GM18909 (cell line): Measurements from ENCODE around the gene CUX1.
A peak's percentile ranks its signal among the peaks of the same experiment; 100 is the strongest.

Experiments used
- ATAC-seq: cut with Tn5 transposase; IDR thresholded peaks from one replicate; pipeline ENCODE4 v1.9.1; 2021; ENCODE audit warnings: mild to moderate bottlenecking; ENCODE audit not compliant: unreplicated experiment, poor library complexity

CUX1 gene

GRCh38 chr7:102055181-102055976 lies 238.0 kb downstream of the CUX1 start:
- no peak for ATAC-seq

DNA sequence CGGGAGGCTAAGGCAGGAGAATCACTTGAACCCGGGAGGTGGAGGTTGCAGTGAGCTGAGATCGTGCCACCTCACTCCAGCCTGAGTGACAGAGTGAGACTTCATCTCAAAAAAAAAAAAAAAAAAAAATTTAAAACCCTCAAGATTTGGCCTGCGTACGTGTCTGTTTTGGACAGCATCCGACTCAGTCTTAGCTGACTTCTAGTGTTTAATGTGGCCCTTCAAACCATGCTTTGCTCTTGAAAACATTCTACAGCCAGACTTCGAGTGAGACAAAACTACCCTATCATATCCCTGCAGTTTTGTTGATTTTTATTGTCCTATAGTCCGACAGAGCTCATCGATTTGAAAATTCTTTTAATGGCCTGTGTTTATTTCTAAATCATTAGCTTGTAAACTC lies 242.1 kb downstream of the CUX1 start:
- no peak for ATAC-seq

- no peak for ATAC-seq
Measured at GRCh38 chr7:102061354-102061945, 244.0 kb downstream of the CUX1 start.

DNA sequence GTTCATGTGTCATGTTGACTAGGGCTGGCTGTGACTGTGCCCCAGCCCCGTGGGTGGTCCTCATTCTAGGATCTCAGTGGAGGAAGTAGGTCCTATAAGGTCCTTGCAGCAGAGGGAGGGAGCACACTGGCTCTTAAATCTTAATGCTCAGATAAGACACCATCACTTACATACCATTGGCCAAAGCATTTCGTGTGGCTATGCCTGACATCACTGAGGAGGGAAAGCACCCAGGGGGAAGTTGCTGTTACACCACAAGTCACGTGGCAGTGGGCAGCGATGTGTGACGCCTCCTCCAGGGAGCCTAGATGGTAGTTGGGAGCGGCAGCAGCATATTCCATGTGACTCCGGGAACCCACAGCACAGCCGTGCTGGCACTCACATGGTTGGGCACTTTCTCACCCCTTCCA lies 244.6 kb downstream of the CUX1 start:
- peak; percentile 90 for ATAC-seq

- no peak for ATAC-seq
Measured at GRCh38 chr7:102063690-102064180, 246.3 kb downstream of the CUX1 start.

DNA sequence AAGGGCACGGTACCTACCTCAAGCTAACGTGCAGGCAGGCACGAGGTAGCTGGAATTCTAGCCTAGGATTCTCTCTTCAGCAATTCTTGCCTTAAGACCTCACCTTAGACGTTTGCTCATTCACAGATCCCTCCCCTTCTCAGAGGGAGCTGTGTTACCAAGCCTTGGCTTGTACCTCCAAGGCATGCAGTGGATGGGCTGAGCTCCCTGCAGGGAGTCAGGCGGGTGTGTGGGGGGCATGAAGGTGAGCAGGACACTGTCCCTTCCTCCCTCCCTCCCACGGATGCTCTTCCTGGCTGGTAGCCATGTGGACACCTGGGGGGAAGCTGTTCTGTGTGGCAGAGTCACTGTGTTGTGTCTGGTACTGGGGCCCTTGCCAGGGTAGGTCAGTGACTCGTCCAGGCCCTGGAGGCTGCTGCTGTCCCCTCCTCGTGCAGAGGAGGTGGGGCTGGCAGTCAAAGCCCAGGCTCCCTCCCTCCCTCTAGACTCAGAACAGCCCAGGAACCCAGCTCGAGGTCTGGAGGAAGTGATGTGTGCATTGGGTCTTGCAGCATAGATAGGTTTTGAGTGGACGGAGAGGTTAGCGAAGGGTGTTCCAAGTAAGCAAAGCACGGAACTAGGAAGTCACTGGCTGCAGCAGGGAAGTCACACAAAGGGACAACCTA lies 247.1 kb downstream of the CUX1 start:
- no peak for ATAC-seq

- ATAC-seq, result no peak
Measured at GRCh38 chr7:102065226-102065625, 247.8 kb downstream of the CUX1 start.

- ATAC-seq, result no peak
Measured at GRCh38 chr7:102066476-102066875, 249.1 kb downstream of the CUX1 start.

DNA sequence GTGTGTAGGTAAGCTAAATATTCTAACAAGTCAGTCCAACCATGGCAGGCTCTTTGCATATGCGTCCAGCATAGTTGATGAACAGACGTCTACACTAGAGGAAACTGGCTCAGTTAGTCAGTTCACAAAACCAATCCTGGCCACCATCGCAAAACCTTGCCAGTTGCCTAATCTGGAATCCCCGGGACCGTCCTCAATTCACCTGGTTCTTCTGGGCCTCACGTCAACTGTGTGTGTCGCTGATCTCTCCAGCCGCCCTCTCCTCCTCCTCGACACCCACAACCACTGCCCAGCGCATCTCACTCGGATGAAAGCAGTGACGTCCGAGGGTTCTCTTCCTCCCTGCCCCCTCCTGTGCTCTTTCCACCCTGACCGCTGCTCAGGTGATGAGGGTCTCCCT lies 251.4 kb downstream of the CUX1 start:
- ATAC-seq, result no peak

- ATAC-seq, result no peak
Measured at GRCh38 chr7:102069931-102070629, 252.7 kb downstream of the CUX1 start.

- ATAC-seq, result no peak
Measured at GRCh38 chr7:102072003-102072402, 254.6 kb downstream of the CUX1 start.

GRCh38 chr7:102072636-102073209 lies 255.3 kb downstream of the CUX1 start:
- ATAC-seq, result no peak

DNA sequence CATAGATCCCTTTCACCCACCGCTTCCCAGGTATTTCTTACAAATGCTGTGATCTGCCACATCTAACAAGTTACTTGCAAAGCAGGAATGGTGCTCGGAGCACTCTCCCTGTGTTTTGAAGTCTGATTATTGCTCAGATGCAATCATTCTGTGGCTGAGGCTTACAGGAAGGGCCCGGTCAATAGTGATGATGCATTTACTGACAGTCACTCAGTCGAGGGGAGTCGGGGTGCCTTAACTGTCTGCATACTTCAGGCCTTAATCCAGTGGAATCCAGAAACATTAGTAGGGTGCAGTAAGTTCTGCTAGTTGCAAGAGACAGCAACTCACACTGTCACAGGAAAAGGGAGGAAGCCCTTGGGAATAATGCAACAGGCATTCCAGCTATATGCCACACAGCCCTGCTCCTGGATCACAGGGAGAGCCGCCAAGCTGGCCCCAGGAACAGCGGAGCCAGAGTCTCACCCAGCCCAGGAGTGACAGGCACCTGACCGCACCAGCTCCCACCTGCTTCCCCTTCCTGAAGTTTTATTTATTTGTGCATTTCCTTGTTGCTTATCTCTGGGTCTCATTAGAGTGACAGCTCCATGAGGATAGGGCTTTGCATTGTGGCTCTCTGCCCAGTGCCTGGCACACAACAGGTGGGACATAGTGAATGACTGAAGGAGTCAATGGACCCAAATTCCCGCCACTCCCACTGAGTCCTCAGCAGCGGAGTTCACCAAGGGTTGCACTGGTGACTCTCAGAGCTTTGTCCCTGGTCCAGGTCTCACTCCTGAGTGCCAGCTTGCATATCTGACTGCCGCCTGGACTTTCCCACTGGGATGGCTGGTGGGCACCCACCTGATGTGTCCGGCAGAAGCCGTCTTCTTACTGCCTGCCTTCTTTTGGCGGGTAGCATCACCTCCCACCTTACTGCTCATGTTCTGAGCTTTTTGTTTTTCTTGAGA lies 256.8 kb downstream of the CUX1 start:
- ATAC-seq, result no peak

GRCh38 chr7:102075126-102075525 lies 257.7 kb downstream of the CUX1 start:
- ATAC-seq, result no peak

GRCh38 chr7:102075553-102076135 lies 258.2 kb downstream of the CUX1 start:
- ATAC-seq, result no peak

- ATAC-seq, result no peak
Measured at GRCh38 chr7:102077081-102077480, 259.7 kb downstream of the CUX1 start.

GRCh38 chr7:102079140-102080018 lies 262.0 kb downstream of the CUX1 start:
- ATAC-seq, result no peak

DNA sequence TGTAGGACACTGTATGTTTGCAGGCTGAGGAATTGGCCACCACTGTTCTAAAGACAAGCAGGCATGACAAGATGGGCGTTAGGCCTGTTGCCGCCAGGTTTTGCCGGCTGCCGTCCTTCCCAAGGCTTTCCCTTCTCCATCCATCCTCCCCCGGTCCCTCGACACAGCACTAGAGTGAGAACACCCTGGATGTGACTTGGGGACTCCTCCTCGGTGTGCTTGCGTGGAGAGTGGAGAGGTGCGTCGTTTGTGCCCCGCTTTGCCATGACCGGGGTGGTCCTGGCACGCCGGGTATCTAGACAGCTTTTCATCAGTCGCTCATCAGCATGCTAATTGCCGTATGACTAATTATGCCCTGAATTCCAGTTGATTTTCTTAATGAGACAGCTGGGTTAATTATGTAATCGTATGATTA lies 262.6 kb downstream of the CUX1 start:
- ATAC-seq, result no peak
